ENCODE data around the gene ZFYVE16.

DNA sequence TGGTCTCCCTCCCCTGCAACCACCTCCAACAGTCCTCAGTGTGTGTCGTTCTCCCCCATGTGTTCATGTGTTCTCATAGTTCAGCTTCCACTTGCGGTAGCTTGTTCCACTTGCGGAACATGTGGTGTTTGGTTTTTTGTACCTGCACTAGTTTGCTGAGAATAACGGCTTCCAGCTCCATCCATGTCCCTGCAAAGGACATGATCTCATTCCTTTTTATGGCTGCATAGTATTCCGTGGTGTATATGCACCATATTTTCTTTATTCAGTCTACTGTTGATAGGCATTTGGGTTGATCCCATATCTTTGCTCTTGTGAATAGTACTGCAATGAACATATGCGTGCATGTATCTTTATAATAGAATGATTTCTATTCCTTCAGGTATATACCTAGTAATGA lies 43.0 kb upstream of the ZFYVE16 start:
- TF ChIP-seq POLR2A (IDR thresholded peaks at IDR 0.05) (no peak), CTCF (IDR thresholded peaks at IDR 0.05) (no peak)

All from thyroid gland (tissue), 4 donors.